Measurements from ENCODE around the gene CSPG4.

Gene CSPG4

DNA sequence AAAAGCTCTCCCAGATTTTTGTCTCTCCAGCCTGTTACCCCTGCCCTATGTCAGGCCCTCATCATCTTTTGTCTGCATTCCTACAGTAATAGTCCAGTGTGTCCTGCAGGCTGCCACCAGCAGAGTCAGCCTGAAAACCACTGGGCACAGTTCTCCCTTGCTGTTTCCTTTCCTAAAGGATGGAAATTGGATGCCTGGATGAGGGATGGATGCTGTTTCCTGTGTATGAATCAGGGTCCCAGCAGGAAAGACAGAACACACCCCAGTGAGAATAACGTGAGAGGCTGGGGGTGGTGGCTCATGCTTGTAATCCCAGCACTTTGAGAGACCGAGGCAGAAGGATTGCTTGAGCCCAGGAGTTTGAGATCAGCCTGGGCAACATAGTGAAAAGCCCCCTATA is 68.3 kb downstream of the CSPG4 start:
- DNase-seq (ENCODE audit: extremely low spot score) = no peak
- CTCF ChIA-PET = interaction anchor here (3.5 kb wide), 1 partner anchor 277 kb away, joined by 16 read pairs; the partner anchor contains the start of gene MAN2C1
- TF ChIP-seq, protein P1, sequence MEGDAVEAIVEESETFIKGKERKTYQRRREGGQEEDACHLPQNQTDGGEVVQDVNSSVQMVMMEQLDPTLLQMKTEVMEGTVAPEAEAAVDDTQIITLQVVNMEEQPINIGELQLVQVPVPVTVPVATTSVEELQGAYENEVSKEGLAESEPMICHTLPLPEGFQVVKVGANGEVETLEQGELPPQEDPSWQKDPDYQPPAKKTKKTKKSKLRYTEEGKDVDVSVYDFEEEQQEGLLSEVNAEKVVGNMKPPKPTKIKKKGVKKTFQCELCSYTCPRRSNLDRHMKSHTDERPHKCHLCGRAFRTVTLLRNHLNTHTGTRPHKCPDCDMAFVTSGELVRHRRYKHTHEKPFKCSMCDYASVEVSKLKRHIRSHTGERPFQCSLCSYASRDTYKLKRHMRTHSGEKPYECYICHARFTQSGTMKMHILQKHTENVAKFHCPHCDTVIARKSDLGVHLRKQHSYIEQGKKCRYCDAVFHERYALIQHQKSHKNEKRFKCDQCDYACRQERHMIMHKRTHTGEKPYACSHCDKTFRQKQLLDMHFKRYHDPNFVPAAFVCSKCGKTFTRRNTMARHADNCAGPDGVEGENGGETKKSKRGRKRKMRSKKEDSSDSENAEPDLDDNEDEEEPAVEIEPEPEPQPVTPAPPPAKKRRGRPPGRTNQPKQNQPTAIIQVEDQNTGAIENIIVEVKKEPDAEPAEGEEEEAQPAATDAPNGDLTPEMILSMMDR (IDR thresholded peaks at IDR 0.05; ENCODE audit: control extremely low read depth, extremely low read depth, low read depth, missing control alignments) = no peak
- POLR2A ChIA-PET = interaction anchor here (0.6 kb wide), 1 partner anchor 20 kb away, joined by 3 read pairs; no protein-coding TSS in a partner anchor

DNA sequence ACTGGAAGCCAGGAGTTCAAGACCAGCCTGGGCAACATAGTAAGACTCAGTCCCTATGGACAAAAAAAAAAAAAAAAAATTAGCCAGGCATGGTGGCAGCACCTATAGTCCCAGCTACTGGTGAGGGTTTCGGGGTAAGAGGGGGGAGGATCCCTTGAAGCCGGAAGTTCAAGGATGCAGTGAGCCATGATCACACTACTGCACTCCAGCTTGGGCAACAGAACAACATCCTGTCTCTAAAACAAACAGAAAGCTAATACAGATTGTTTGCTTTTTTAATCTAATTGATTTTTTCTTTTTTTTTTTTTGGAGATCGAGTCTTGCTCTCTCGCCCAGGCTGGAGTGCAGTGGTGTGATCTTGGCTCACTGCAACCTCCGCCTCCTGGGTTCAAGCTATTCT is 71.0 kb downstream of the CSPG4 start:
- ChIA-PET POLR2A (no interaction called here), CTCF (interaction anchor here (0.6 to 4.1 kb wide), 6 partner anchors 13 to 274 kb away, joined by 3 to 24 read pairs (median 4); partner anchors contain the start of gene SNUPN)
- TF ChIP-seq, protein P1 (IDR thresholded peaks at IDR 0.05; ENCODE audit: control extremely low read depth, extremely low read depth, low read depth, missing control alignments) = no peak
- no peak for DNase-seq (ENCODE audit: extremely low spot score)

DNA sequence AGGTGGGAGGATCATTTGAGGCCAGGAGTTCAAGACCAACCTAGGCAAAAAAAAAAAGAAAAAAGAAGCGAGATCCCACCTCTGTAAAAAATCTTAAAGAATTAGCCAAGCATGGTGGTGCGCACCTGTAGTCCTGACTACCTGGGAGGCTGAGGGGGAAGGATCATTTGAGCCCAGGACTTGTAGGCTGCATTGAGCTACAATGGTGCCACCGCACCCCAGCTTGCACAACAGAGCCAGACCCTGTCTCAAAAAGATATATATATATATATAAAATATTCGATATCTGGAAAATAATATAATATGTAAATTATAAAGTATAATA is 71.5 kb downstream of the CSPG4 start:
- TF ChIP-seq, protein P1 (IDR thresholded peaks at IDR 0.05; ENCODE audit: control extremely low read depth, extremely low read depth, low read depth, missing control alignments) = no peak
- DNase-seq (ENCODE audit: extremely low spot score) = no peak
- ChIA-PET POLR2A (interaction anchor here (1.3 to 2.5 kb wide), 3 partner anchors 16 to 191 kb away, joined by 5 to 13 read pairs (median 11); partner anchors contain the start of gene SNUPN), CTCF (interaction anchor here (0.6 to 4.1 kb wide), 7 partner anchors 13 to 274 kb away, joined by 3 to 24 read pairs (median 3); partner anchors contain the start of gene SNUPN)

DNA sequence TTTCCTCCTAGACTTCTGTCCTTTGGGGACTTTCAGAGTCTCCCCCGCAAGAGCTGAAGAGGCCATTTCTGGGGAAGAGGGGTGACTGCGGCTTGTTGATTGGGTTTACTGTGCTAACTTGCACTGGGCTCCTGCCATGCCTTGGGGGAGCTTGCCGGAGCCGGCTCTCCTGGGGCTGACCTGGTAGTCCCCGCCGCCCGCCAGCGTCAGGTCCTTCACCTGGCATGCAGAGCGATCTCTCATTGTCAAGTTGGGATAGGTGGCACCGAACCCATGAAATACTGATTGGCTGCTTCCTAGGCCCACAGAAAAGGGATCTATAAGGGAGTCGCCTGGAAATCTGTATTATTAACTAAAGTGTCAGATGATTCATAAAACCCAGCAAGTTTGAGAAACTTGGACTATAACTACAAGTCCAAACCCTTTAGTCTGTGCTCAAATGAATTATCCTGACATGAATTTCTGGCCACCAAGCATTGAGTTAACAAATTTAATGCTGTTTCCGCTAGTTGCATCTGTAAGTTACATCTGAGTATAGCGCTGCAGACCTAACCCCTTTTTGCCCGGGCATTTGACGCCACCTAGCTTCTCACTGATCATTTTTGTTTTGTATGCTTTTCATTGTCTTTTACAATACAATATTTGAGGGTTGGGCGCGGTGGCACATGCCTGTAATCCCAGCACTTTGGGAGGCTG is 72.0 kb downstream of the CSPG4 start:
- no peak for DNase-seq (ENCODE audit: extremely low spot score)
- ChIA-PET CTCF (interaction anchor here (0.8 to 4.1 kb wide), 12 partner anchors 11 to 597 kb away, joined by 3 to 24 read pairs (median 4); partner anchors contain the start of gene SNUPN), POLR2A (interaction anchor here (0.5 to 2.5 kb wide), 7 partner anchors 13 to 272 kb away, joined by 3 to 13 read pairs (median 9); partner anchors contain the start of genes MAN2C1, SIN3A and SNUPN)
- TF ChIP-seq, protein P1 (IDR thresholded peaks at IDR 0.05; ENCODE audit: control extremely low read depth, extremely low read depth, low read depth, missing control alignments) = peak; percentile 59

DNA sequence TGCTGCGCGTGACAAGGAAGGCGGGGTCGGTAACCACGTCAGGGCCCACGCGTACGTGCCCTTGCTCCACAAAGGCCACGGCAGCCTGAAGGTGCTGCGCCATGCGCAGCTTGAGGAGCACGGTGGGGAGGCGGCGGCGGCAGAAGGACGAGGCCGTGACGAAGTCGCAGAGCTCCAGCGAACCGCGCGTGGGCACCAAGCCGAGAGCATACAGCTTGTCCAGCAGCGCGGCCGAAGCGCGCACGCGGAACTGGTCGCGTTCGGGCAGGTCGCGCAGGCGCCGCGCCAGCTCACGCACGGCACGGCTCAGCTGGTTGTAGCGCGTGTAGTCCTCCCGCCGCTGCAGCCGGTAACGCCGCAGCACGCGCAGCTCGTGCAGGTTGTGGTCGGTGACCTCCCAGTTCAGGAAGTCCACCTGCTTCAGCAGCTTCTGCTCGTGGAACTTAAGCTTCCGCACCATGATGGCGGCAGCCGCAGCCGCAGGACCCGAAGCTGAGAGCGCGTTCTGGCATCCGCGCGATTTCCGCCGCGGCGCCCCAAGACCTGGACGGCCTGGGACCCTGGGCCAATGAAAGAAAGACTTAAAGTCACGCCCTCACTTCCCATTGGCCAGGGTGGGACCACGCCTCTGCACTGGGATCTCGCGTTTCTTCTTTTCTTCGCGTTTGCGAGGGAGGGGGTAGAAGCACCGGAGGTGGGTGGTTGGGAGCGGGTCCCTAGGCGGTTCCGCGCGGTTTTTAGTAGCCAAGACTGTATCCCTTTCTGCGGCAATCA is 72.8 kb downstream of the CSPG4 start, which contains the start of gene IMP3:
TSS of gene IMP3 (minus strand) at position 516 of the 774 bp plus-strand sequence. CDS start at position 460, 56 bp downstream.
- ChIA-PET POLR2A (interaction anchor here (0.5 to 2.5 kb wide), 7 partner anchors 12 to 272 kb away, joined by 3 to 13 read pairs (median 9); partner anchors contain the start of genes MAN2C1, SIN3A and SNUPN), CTCF (interaction anchor here (0.7 to 4.1 kb wide), 13 partner anchors 10 to 597 kb away, joined by 3 to 24 read pairs (median 3); partner anchors contain the start of gene SNUPN)
- peak; percentile 97 for DNase-seq (ENCODE audit: extremely low spot score)
- TF ChIP-seq, protein P1 (IDR thresholded peaks at IDR 0.05; ENCODE audit: control extremely low read depth, extremely low read depth, low read depth, missing control alignments) = no peak
